ACC112 (cell line): ENCODE results near the gene KRT37.

Experiments
- H2AFZ ChIP-seq: fragments of 200-600 bp; sonication (generic); one replicate; pipeline ENCODE4 v1.6.0; 2017; ENCODE audit warnings: antibody characterized with exemption, low read length; ENCODE audit not compliant: unreplicated experiment
- H3K27ac ChIP-seq: fragments of 200-600 bp; sonication (generic); 2 replicates; pipeline ENCODE4 v1.5.1; 2014; ENCODE audit warnings: low read depth, mild to moderate bottlenecking, antibody characterized with exemption, low read length, moderate library complexity
- H3K27me3 ChIP-seq: fragments of 200-600 bp; sonication (generic); 2 replicates; pipeline ENCODE4 v1.6.1; 2014; ENCODE audit warnings: mild to moderate bottlenecking, antibody characterized with exemption, low read length, moderate library complexity, mixed read lengths; ENCODE audit not compliant: insufficient read depth
- H3K36me3 ChIP-seq: fragments of 200-600 bp; sonication (generic); 2 replicates; pipeline ENCODE4 v1.6.1; 2016; ENCODE audit warnings: mild to moderate bottlenecking, antibody characterized with exemption, low read length, moderate library complexity, mixed read lengths; ENCODE audit not compliant: insufficient read depth
- H3K4me1 ChIP-seq: fragments of 200-600 bp; sonication (generic); one replicate; pipeline ENCODE4 v1.6.1; 2016; ENCODE audit warnings: low read length, mixed read lengths; ENCODE audit not compliant: insufficient read depth, unreplicated experiment, control insufficient read depth
- H3K4me3 ChIP-seq: fragments of 200-600 bp; sonication (generic); 2 replicates; pipeline ENCODE4 v1.5.1; 2014; ENCODE audit warnings: mild to moderate bottlenecking, low read depth, low read length
- H3K79me2 ChIP-seq: fragments of 200-600 bp; sonication (generic); one replicate; pipeline ENCODE4 v1.6.0; 2016; ENCODE audit warnings: low read length; ENCODE audit not compliant: control insufficient read depth, unreplicated experiment, insufficient read depth

The KRT37 gene

DNA sequence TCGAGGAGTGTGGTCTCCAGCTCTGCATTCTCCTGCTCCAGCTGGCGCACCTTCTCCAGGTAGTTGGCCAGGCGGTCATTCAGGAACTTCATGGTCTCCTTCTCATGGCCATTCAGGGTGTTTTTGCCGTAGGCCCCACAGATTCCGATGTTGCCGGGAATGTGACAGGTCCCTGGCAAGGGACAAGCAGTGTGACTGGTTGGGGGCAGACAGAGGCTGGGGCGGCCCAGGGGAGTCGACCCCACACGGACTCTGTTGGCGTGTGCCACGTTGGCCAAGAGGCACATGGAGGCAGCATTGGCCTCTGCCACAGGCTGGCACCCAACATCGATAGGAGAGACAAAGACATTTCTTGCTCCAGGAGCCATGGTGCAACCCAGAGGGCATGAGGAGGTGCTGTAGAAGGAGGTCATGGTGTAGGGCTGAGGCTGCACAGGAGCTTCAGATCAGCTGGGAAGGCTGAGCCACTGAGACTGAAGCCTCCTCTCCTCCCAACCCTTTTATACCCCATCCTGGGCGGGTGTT lies at the start of gene KRT37:
Gene KRT37 (minus strand): TSS at position 475 of the 525 bp plus-strand sequence. CDS start 62 bp downstream, at position 413.
- H3K4me3 ChIP-seq, result no peak within 1 kb of the TSS
- no peaks in the 10 kb centered on the region for H3K36me3 ChIP-seq
- no peaks in the 10 kb centered on the region for H3K27me3 ChIP-seq
- no peaks in the 10 kb centered on the region for H3K79me2 ChIP-seq
- no peak within 1 kb of the TSS for H2AFZ ChIP-seq
- no peak within 1 kb of the TSS for H3K27ac ChIP-seq
- H3K4me1 ChIP-seq, result peaks cover 29% of the 10 kb centered on the region

DNA sequence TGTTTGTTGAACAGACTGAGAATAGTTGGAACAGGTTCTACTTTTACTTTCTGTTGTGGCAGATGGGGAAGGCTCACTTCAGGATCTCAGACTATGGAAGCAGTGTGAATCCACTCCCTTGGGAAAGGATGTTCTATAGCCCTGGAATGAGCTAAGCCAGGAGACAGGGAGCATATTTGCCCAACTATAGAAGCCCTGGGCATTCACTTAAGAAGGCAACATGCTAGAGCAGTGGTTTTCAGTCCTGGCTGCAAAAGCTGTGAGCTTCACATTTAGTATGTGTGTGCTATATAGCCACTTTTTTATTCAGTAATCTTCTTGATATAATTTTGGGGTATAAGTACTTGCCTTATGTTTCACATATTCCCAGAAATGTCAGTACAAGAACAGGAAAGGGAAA lies 44.0 kb upstream of the KRT37 start:
- Histone ChIP-seq H3K4me1 (peaks cover 13% of the 10 kb centered on the region), H3K27me3 (no peaks in the 10 kb centered on the region), H3K27ac (no peak overlapping the region), H2AFZ (no peak overlapping the region), H3K36me3 (no peaks in the 10 kb centered on the region), H3K79me2 (no peaks in the 10 kb centered on the region), H3K4me3 (no peak overlapping the region)

DNA sequence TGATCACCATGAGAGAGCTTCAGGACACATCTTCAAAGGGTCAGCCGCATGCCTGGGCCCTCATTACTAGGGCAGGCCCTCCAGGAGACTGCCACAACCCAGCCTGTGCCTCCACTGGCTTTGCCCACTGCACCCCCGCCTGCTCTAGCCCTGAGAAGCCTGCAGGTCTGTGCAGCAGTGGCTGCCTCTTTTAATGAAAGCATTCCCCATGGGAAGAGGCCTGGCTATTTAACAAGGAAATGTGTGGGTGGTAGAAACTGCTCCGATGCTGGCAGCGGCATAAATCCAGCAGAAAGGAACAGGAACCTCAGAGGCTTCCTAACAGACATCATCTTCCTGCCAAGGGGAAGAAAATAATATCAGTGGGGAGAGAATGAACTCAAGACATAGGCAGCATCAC lies 43.2 kb upstream of the KRT37 start:
- H3K36me3 ChIP-seq, result no peaks in the 10 kb centered on the region
- H3K4me3 ChIP-seq, result no peak overlapping the region
- H3K27me3 ChIP-seq, result no peaks in the 10 kb centered on the region
- H3K4me1 ChIP-seq, result peaks cover 13% of the 10 kb centered on the region
- no peak overlapping the region for H3K27ac ChIP-seq
- no peak overlapping the region for H2AFZ ChIP-seq
- H3K79me2 ChIP-seq, result no peaks in the 10 kb centered on the region

DNA sequence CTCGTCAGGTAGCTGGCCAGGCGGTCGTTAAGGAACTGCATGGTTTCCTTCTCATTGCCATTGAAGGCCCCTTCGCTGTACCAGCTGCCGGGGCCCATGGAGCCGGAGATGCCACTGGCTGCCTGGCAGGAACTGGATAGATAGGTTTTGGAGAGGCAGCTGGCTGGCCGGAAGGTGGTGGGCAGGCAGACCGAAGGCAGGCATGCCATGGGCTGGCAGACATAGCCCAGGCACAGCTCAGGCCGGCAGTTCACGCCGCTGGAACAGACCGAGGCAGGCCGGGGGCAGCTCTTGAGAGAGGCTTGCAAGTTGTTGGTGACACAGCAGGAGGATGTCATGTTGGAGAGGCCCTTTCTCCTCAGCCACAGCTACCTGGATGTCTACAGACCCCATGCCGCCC lies 42.6 kb upstream of the KRT37 start, which contains the start of gene KRT32:
Gene KRT32 (minus strand): TSS at position 399 of the 400 bp plus-strand sequence. CDS start 61 bp downstream, at position 338.
- no peaks in the 10 kb centered on the region for H3K79me2 ChIP-seq
- H3K36me3 ChIP-seq, result no peaks in the 10 kb centered on the region
- H3K27me3 ChIP-seq, result no peaks in the 10 kb centered on the region
- H3K4me1 ChIP-seq, result peaks cover 13% of the 10 kb centered on the region
- no peak within 1 kb of the TSS for H3K27ac ChIP-seq
- no peak within 1 kb of the TSS for H3K4me3 ChIP-seq
- no peak within 1 kb of the TSS for H2AFZ ChIP-seq

DNA sequence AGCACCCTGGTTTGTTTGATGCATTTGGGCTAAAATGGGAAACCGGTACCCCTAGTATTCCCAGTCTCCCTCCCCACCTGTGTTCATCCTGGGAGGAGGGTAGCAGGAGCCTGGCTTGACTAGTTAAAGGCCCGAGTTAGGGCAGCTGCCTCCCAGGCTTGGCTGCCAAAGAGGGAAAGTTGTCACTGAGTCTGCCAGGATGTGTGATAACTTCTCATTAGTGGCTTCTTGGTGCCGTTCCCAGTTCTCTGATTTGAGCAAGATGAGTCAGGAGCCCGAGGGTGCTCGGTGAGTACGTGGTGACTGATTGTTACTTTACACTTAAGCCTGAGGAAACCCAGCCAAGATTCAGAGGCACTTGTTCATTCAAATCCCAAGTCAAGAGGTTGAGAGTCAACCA lies 40.3 kb upstream of the KRT37 start:
- Histone ChIP-seq H2AFZ (no peak overlapping the region), H3K4me1 (peaks cover 13% of the 10 kb centered on the region), H3K27me3 (no peaks in the 10 kb centered on the region), H3K36me3 (no peaks in the 10 kb centered on the region), H3K4me3 (no peak overlapping the region), H3K79me2 (no peaks in the 10 kb centered on the region), H3K27ac (0 out of 2 replicates have a peak overlapping the region, but pooled peaks have one; percentile 13)

DNA sequence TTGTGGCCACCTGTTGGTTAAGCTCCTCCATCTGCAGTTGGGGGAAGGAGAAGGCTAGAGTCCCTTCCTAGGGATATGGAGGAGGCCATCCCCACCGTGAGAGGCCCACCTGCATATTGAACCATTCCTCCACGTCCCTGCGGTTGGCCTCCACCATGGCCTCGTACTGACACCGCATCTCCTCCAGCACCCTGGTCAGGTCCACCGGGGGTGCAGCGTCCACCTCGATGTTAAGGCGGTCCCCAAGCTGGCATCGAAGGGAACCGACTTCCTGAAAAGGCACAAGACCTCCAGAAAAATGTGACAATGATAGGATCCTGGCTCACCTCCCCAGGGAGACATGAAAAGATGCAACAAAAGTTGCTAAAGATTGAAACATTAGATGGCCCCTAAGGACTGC lies 39.8 kb upstream of the KRT37 start:
- Histone ChIP-seq H3K4me1 (peaks cover 13% of the 10 kb centered on the region), H3K4me3 (no peak overlapping the region), H2AFZ (no peak overlapping the region), H3K79me2 (no peaks in the 10 kb centered on the region), H3K27ac (0 out of 2 replicates have a peak overlapping the region, but pooled peaks have one; percentile 13), H3K36me3 (no peaks in the 10 kb centered on the region), H3K27me3 (no peaks in the 10 kb centered on the region)

DNA sequence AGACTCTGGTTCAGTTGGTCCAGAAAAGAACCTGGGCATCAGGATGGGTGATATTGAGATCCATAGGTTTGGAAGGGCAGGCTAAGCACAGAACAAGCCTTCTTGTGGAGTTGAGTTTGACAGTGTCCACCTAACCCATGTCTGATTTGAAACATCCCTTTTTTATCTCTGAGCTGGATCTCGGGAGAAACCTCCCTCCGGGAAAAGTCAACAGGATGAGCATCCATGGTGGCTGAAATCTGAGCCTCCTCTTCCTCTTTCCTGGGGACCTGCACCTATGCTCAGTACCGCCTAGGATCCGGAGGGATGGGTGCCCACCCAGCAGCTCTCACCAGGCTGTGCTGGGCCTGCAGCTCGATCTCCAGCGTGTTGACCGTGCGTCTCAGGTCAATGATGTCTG lies 39.4 kb upstream of the KRT37 start:
- Histone ChIP-seq H3K79me2 (no peaks in the 10 kb centered on the region), H3K27ac (no peak overlapping the region), H3K27me3 (no peaks in the 10 kb centered on the region)

DNA sequence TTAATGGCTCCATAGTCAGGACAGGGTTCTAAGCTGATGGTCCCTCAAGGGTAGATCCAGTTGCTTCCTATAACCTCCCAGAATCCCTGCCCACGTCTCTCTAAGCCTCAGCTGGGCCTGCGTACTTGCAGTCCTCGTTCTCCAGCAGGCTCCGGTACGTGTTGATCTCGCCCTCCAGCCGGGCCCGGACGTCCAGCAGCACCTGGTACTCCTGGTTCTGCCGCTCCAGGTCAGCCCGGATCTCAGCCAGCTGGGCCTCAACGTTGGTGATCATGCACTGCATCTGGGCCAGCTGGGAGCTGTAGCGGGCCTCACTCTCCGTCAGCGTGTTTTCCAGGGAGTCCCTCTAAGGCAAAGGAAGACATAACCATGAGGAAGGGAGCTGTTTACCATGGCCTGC lies 38.3 kb upstream of the KRT37 start:
- Histone ChIP-seq H3K27me3 (no peaks in the 10 kb centered on the region), H3K79me2 (no peaks in the 10 kb centered on the region), H2AFZ (no peak overlapping the region), H3K4me3 (no peak overlapping the region), H3K27ac (no peak overlapping the region), H3K4me1 (peaks cover 13% of the 10 kb centered on the region), H3K36me3 (no peaks in the 10 kb centered on the region)

More for the DNA sequence above, 39.4 kb upstream of the KRT37 start:
- Histone ChIP-seq H3K36me3 (no peaks in the 10 kb centered on the region), H3K4me3 (no peak overlapping the region), H3K4me1 (peaks cover 13% of the 10 kb centered on the region), H2AFZ (no peak overlapping the region)

DNA sequence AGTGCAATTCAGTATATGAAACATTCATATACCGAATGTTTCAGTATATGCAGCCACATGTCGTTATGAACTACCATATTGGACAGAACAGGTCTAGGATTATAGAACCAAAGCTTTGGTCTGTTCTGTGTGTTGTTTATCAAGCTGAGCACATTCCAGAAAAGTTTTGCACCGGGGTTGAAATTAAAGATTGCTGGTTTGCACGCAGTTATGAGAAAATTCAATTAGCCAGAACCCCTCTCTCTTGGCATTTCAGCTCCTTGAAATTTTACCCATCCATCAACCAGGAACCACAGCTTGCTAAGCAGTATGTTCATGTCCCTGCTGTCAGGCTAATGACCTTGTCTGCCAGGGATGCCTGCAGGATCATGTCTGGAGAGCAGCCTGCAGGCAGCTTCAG lies 33.3 kb upstream of the KRT37 start:
- Histone ChIP-seq H3K27me3 (peaks cover 4% of the 10 kb centered on the region; the same call in 1 of the 2 replicates), H2AFZ (no peak overlapping the region), H3K4me1 (peaks cover 5% of the 10 kb centered on the region), H3K36me3 (no peaks in the 10 kb centered on the region), H3K79me2 (no peaks in the 10 kb centered on the region), H3K27ac (no peak overlapping the region), H3K4me3 (no peak overlapping the region)

DNA sequence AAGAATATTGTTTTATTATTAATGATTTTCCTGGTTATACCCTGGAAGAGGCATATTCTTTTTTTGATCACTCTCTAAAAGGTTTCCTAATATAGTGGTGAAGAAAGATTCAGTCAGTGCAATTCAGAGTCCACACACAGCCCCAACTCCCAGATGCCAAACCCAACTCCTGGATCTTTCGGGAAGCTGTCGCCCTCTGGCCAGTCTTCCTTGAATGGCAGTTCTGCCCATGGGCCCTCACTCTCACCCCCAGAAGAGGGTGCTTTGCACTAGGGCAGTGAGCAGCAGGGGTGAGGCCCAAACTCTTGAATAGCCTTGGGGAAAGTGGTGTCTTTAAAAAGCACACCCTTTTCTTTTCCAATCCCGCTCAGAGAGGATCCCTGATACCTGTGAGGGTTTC lies 31.8 kb upstream of the KRT37 start:
- Histone ChIP-seq H2AFZ (no peak overlapping the region), H3K79me2 (no peaks in the 10 kb centered on the region), H3K27ac (no peak overlapping the region), H3K4me1 (peaks cover 5% of the 10 kb centered on the region), H3K27me3 (peaks cover 9% of the 10 kb centered on the region; the same call in 1 of the 2 replicates), H3K36me3 (no peaks in the 10 kb centered on the region), H3K4me3 (no peak overlapping the region)

DNA sequence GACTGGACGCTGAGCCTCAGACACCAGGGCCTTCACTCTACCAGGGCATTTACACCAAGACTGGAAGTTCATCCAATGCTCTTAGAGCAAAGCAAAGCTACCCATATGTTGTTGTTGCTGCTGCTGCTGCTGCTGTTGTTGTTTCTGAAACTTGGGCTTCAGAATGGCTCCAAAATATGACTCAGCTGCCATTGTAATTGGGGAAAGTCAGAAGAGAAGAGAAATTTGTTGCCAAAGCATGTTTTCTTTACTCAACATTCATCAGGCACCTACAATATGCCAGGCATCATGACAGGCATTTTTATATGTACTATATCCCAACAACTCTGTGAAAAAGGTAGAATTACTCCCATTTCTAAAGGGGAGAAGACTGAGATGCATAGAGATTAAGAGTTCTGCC lies 30.9 kb upstream of the KRT37 start:
- Histone ChIP-seq H3K27ac (no peak overlapping the region), H2AFZ (peak overlapping the region; percentile 22), H3K79me2 (no peaks in the 10 kb centered on the region), H3K4me3 (no peak overlapping the region), H3K36me3 (no peaks in the 10 kb centered on the region), H3K27me3 (peaks cover 9% of the 10 kb centered on the region; the same call in 1 of the 2 replicates), H3K4me1 (peaks cover 5% of the 10 kb centered on the region)
